Measurements from ENCODE around the gene TCF4.

TCF4 gene

GRCh38 chr18:55420665-55421307 is 167.2 kb downstream of the TCF4 start:
- no peak for DNase-seq (ENCODE audit: low read depth)
- no peak overlapping the region for H3K4me3 ChIP-seq (ENCODE audit: low read depth, low read length)
- no peak for TF ChIP-seq CTCF (IDR thresholded peaks at IDR 0.05; ENCODE audit: control insufficient read depth, extremely low read depth, insufficient read depth)

- no peak for DNase-seq (ENCODE audit: low read depth)
- TF ChIP-seq CTCF (IDR thresholded peaks at IDR 0.05; ENCODE audit: control insufficient read depth, extremely low read depth, insufficient read depth): no peak
- no peak overlapping the region for H3K4me3 ChIP-seq (ENCODE audit: low read depth, low read length)
Observed at GRCh38 chr18:55419947-55420664, 167.9 kb downstream of the TCF4 start.

GRCh38 chr18:55419132-55419946 is 168.7 kb downstream of the TCF4 start:
- DNase-seq (ENCODE audit: low read depth): no peak
- no peak overlapping the region for H3K4me3 ChIP-seq (ENCODE audit: low read depth, low read length)
- no peak for TF ChIP-seq CTCF (IDR thresholded peaks at IDR 0.05; ENCODE audit: control insufficient read depth, extremely low read depth, insufficient read depth)

- TF ChIP-seq CTCF (IDR thresholded peaks at IDR 0.05; ENCODE audit: control insufficient read depth, extremely low read depth, insufficient read depth): no peak
- no peak overlapping the region for H3K4me3 ChIP-seq (ENCODE audit: low read depth, low read length)
- DNase-seq (ENCODE audit: low read depth): no peak
Observed at GRCh38 chr18:55418439-55418838, 169.6 kb downstream of the TCF4 start.

- no peak for DNase-seq (ENCODE audit: low read depth)
- TF ChIP-seq CTCF (IDR thresholded peaks at IDR 0.05; ENCODE audit: control insufficient read depth, extremely low read depth, insufficient read depth): no peak
- H3K4me3 ChIP-seq (ENCODE audit: low read depth, low read length): no peak overlapping the region
Observed at GRCh38 chr18:55416791-55417190, 171.2 kb downstream of the TCF4 start.

GRCh38 chr18:55415258-55415871 is 172.6 kb downstream of the TCF4 start:
- no peak overlapping the region for H3K4me3 ChIP-seq (ENCODE audit: low read depth, low read length)
- DNase-seq (ENCODE audit: low read depth): peak; percentile 22
- peak; percentile 88 for TF ChIP-seq CTCF (IDR thresholded peaks at IDR 0.05; ENCODE audit: control insufficient read depth, extremely low read depth, insufficient read depth)
